ENCODE data around the gene ATF7IP. TPM values are rescaled to one million over a fixed set of nuclear protein-coding genes. Genes with fewer than 3 reads are reported as not detected.

The ATF7IP gene
- total and polyA plus RNA-seq, 5 experiments from 2014 or later: 70.6 to 174 (median 84.9) TPM

Other genes starting within 250 kb of the ATF7IP start
- gene PLBD1, start 202.2 kb downstream of the ATF7IP start, total RNA-seq: under 1 TPM; 0.25 to 0.86 TPM
- gene PLBD1, start 202.2 kb downstream of the ATF7IP start, polyA plus RNA-seq: 1 to 10 TPM in 1 of 3 donors, under 1 TPM in 1, not detected in 1; 0.82 to 1.2 TPM